WERI-Rb-1 (cell line): ENCODE measurements around the gene PLXNA2.

Experiments used
- DNase-seq: peaks from one replicate; pipeline ENCODE4 v3.0.0-alpha.2; 2020
- H3K27ac ChIP-seq: fragments of 250-450 bp; sonication (Bioruptor Pico); 2 replicates; pipeline ENCODE4 v1.5.1; 2020; ENCODE audit warnings: mild to moderate bottlenecking, moderate library complexity
- H3K27me3 ChIP-seq: fragments of 250-450 bp; sonication (Bioruptor Pico); 2 replicates; pipeline ENCODE4 v1.5.1; 2021; ENCODE audit warnings: mild to moderate bottlenecking, low read depth, moderate library complexity; ENCODE audit not compliant: insufficient read depth, severe bottlenecking
- H3K36me3 ChIP-seq: fragments of 250-450 bp; sonication (Bioruptor Pico); 2 replicates; pipeline ENCODE4 v1.5.1; 2020; ENCODE audit warnings: mild to moderate bottlenecking, moderate library complexity
- H3K4me3 ChIP-seq: 2 replicates; pipeline ENCODE4 v1.5.1; 2011; ENCODE audit warnings: low read depth, mild to moderate bottlenecking, control low read depth, low read length
- H3K9me3 ChIP-seq: fragments of 250-450 bp; sonication (Bioruptor Pico); 2 replicates; pipeline ENCODE4 v1.5.1; 2021; ENCODE audit warnings: mild to moderate bottlenecking, moderate library complexity; ENCODE audit not compliant: severe bottlenecking
- CTCF ChIP-seq: IDR thresholded peaks from 2 replicates; pipeline ENCODE4 v1.5.1; 2011; ENCODE audit warnings: low read depth, mild to moderate bottlenecking, control low read depth, inconsistent platforms, low read length

The PLXNA2 gene

GRCh38 chr1:208289716-208290115 lies 45.5 kb upstream of the PLXNA2 start:
- Histone ChIP-seq H3K4me3 (no peak overlapping the region), H3K36me3 (no peaks in the 10 kb centered on the region), H3K9me3 (no peaks in the 10 kb centered on the region), H3K27me3 (peaks cover 31% of the 10 kb centered on the region), H3K27ac (no peak overlapping the region)
- no peak for DNase-seq
- no peak for TF ChIP-seq CTCF

GRCh38 chr1:208288495-208288894 lies 44.3 kb upstream of the PLXNA2 start:
- Histone ChIP-seq H3K9me3 (no peaks in the 10 kb centered on the region), H3K36me3 (no peaks in the 10 kb centered on the region), H3K27ac (no peak overlapping the region), H3K4me3 (no peak overlapping the region), H3K27me3 (peaks cover 28% of the 10 kb centered on the region)
- TF ChIP-seq CTCF, result no peak
- DNase-seq, result no peak

GRCh38 chr1:208280681-208281450 lies 36.7 kb upstream of the PLXNA2 start:
- TF ChIP-seq CTCF, result no peak
- Histone ChIP-seq H3K36me3 (no peaks in the 10 kb centered on the region), H3K27me3 (no peaks in the 10 kb centered on the region), H3K9me3 (no peaks in the 10 kb centered on the region), H3K4me3 (no peak overlapping the region), H3K27ac (no peak overlapping the region)
- DNase-seq, result no peak

GRCh38 chr1:208279826-208280588 lies 35.8 kb upstream of the PLXNA2 start:
- TF ChIP-seq CTCF, result no peak

GRCh38 chr1:208278638-208279037 lies 34.5 kb upstream of the PLXNA2 start:
- DNase-seq, result no peak
- no peak for TF ChIP-seq CTCF
- no peaks in the 10 kb centered on the region for H3K9me3 ChIP-seq
- H3K36me3 ChIP-seq, result no peaks in the 10 kb centered on the region
- H3K27me3 ChIP-seq, result no peaks in the 10 kb centered on the region
- no peak overlapping the region for H3K4me3 ChIP-seq
- no peak overlapping the region for H3K27ac ChIP-seq

More at GRCh38 chr1:208279826-208280588, 35.8 kb upstream of the PLXNA2 start:
- H3K36me3 ChIP-seq, result no peaks in the 10 kb centered on the region
- DNase-seq, result no peak
- no peak overlapping the region for H3K4me3 ChIP-seq
- H3K9me3 ChIP-seq, result no peaks in the 10 kb centered on the region
- no peaks in the 10 kb centered on the region for H3K27me3 ChIP-seq
- H3K27ac ChIP-seq, result no peak overlapping the region
